Right cardiac atrium (tissue), 5 donors: Measurements from ENCODE around the gene TMEM114. TPM values are rescaled to one million over a fixed set of nuclear protein-coding genes. Genes with fewer than 3 reads are reported as not detected.

ENCODE experiments used
- ATAC-seq, 2 donors: fragments of 200-7000 bp; cut with Tn5 transposase; one replicate each; pipeline versions ENCODE4 v1.8.0 to v1.9.1; 2020; ENCODE audit warnings: moderate library complexity in 2 of 2, mild to moderate bottlenecking in 1 of 2
- DNase-seq, 3 donors: peaks; one replicate each; pipeline ENCODE4 v3.0.0-alpha.2; 2020
- H3K27ac ChIP-seq: one replicate; pipeline ENCODE4 v1.5.1; 2013; ENCODE audit warnings: mild to moderate bottlenecking, low read length, control low read depth, moderate library complexity
- H3K27me3 ChIP-seq: one replicate; pipeline ENCODE4 v1.6.1; 2013; ENCODE audit not compliant: control insufficient read depth, insufficient read depth
- H3K4me1 ChIP-seq: one replicate; pipeline ENCODE4 v1.6.1; 2013; ENCODE audit warnings: low read length; ENCODE audit not compliant: control insufficient read depth, insufficient read depth
- H3K4me3 ChIP-seq: one replicate; pipeline ENCODE4 v1.5.1; 2013; ENCODE audit warnings: low read length, control low read depth
- H3K9me3 ChIP-seq: one replicate; pipeline ENCODE4 v1.6.1; 2013; ENCODE audit warnings: low read length; ENCODE audit not compliant: control insufficient read depth
- WGBS: extraction: QIAGEN DNeasy Blood & Tissue Kit; methylation state at CpG from one replicate; pipeline ENCODE4 v1.1.7; 2013; 5-methylcytosine and 5-hydroxymethylcytosine counted together
- intact Hi-C, 4 donors: fragments of 100-400 bp; cut with DNase I; formaldehyde crosslinking; loops; one replicate each; pipeline versions ENCODE4 v1.11.0 to v1.14.0; 2022 to 2023
- polyA plus RNA-seq: library from polyadenylated mRNA; stranded (reverse); fragments of 200-250 nt; gene quantifications from one replicate; pipeline ENCODE4 v1.2.3, GENCODE V29; 2013
- total RNA-seq, 4 donors: library from RNA; stranded (reverse); fragmentation: NEBNext Ultra II Directional; extraction: Animal tissue kit (Norgen Biotek cat#: 25700); gene quantifications; one replicate each; pipeline ENCODE4 v1.2.1, GENCODE V29; 2021
- donor health status: healthy with polysubstance abuse.
- donor health status: DM: no; HTN: yes; CAD: no.
- donor health status: DM: no; HTN: no; CAD: no.
- donor health status: DM: no; HTN: yes; CAD: no; lungs with severe emphysema.
- donor health status: DM: yes; HTN: yes; CAD: no.

Gene TMEM114
- total and polyA plus RNA-seq, 5 donors = not detected

GRCh38 chr16:8543258-8543657, 47.1 kb downstream of the TMEM114 start:
- intact Hi-C loops = no loop called here
- H3K27ac ChIP-seq = no peak overlapping the region
- no peaks in the 10 kb centered on the region for H3K9me3 ChIP-seq
- 83% methylated on average over 3 of the region's 3 CpGs for WGBS
- ATAC-seq (no peak), DNase-seq (no peak)
- no peaks in the 10 kb centered on the region for H3K27me3 ChIP-seq
- no peaks in the 10 kb centered on the region for H3K4me1 ChIP-seq
- no peak overlapping the region for H3K4me3 ChIP-seq

DNA sequence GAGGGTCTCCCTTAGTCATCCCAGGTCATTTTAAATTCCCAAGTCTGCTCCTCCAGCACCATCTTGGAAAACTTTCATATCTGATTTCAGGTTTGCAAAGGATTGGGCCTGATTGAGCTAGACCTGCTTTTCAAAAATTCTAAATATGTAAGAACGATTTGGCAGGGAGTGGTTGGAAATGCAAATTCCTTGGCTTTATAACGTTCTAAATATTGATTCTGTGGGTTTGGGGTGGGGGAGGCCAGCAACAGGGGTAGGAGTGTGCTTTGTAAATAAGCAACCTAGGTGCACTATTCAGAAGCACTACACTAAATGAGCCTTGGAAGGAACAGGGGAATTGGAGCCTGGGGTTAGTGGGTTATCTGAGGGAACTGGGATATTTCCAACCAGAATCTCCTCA, 47.9 kb downstream of the TMEM114 start:
- Histone ChIP-seq H3K4me1 (no peaks in the 10 kb centered on the region), H3K9me3 (no peaks in the 10 kb centered on the region), H3K27ac (no peak overlapping the region), H3K4me3 (no peak overlapping the region), H3K27me3 (no peaks in the 10 kb centered on the region)
- intact Hi-C loops = no loop called here
- DNase-seq (no peak), ATAC-seq (no peak)
- WGBS = 45% methylated on average over 2 of the region's 2 CpGs

DNA sequence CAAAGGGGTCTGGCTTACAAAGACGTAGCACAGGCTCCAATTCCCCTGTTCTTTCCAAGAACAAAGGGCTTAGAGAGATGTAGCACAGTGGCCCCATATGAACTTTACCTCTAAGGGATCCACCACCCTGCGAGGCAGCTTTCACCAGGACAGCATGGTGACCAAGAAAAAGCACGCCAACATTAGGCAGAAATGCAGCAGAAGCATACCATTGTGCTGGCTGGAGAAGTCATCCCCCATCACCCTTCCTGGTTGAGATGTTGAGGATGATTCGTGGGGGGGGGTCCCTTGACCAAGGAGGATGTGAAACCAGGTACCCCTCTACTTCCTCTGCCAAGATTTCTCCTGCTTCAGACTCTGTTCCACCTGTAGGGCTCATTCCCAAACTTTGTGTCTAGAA, 48.4 kb downstream of the TMEM114 start:
- Histone ChIP-seq H3K9me3 (no peaks in the 10 kb centered on the region), H3K4me3 (no peak overlapping the region), H3K27me3 (no peaks in the 10 kb centered on the region), H3K4me1 (no peaks in the 10 kb centered on the region), H3K27ac (no peak overlapping the region)
- intact Hi-C loops = no loop called here
- no peak for ATAC-seq
- no peak for DNase-seq
- WGBS = 52% methylated on average over 4 of the region's 4 CpGs

DNA sequence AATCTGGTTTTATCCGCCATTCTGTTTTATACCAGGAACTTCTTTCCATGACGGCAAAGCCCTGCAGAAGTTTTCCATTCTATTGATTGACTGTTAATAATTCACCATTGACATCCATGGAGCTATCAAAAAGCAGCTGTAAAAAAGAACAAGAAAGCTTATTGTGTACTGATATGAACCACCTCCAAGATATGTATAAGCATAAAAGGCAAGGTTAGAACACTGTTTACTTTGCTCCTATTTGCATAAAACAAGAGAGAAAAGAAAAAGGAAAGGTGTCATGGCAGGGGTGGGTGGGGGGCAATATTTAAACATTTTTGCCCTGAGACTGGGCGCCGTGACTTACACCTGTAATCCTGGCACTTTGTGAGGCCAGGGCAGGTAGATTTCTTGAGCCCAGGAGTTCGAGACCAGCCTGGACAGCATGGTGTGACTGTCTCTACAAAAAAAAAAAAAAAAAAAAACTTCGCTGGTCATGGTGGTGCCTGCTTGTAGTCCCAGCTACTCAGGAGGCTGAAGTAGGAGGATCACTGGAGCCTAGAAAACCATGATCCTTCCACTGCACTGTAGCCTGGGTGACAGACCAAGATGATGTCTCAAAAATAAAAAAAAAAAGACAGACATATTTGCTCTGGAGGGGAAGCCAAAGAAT, 52.5 kb downstream of the TMEM114 start:
- intact Hi-C loops = no loop called here
- Histone ChIP-seq H3K4me3 (no peak overlapping the region), H3K27me3 (no peaks in the 10 kb centered on the region), H3K9me3 (no peaks in the 10 kb centered on the region), H3K4me1 (no peaks in the 10 kb centered on the region), H3K27ac (no peak overlapping the region)
- DNase-seq (no peak), ATAC-seq (no peak)
- WGBS = 83% methylated on average over 6 of the region's 6 CpGs

- Histone ChIP-seq H3K27ac (no peak overlapping the region), H3K27me3 (peaks cover 2% of the 10 kb centered on the region), H3K4me3 (no peak overlapping the region), H3K9me3 (no peaks in the 10 kb centered on the region), H3K4me1 (no peaks in the 10 kb centered on the region)
- ATAC-seq = no peak
- 91% methylated on average over 2 of the region's 2 CpGs for WGBS
- intact Hi-C loops = no loop called here
- no peak for DNase-seq
Measured at GRCh38 chr16:8533509-8533908, 56.8 kb downstream of the TMEM114 start.

GRCh38 chr16:8530752-8531384, 59.4 kb downstream of the TMEM114 start:
- ATAC-seq (no peak), DNase-seq (no peak)
- no peak overlapping the region for H3K4me3 ChIP-seq
- WGBS = 61% methylated on average over 5 of the region's 5 CpGs
- no peaks in the 10 kb centered on the region for H3K9me3 ChIP-seq
- no peaks in the 10 kb centered on the region for H3K4me1 ChIP-seq
- H3K27me3 ChIP-seq = peaks cover 2% of the 10 kb centered on the region
- intact Hi-C loops = no loop called here
- no peak overlapping the region for H3K27ac ChIP-seq

DNA sequence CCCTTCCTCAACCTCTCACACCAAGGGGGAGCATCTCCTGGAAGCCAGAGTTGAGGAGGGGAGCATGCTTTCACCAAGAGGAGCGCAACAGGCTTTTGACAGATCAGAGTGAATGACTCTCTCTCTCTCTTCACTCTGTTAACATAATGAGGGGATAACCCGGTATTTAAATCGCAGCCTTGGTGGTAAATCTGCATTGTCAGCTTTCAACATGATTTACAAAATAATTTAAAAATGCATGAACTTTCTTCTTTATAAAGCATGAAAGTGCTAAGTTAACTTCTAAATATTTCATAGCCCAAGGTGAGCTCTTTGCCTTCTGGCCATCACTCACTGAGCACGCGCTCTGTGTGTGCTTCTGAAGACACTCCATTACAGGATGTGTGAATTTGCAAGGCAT, 61.8 kb downstream of the TMEM114 start:
- WGBS = 77% methylated on average over 5 of the region's 5 CpGs
- Histone ChIP-seq H3K4me3 (no peak overlapping the region), H3K27me3 (peaks cover 2% of the 10 kb centered on the region), H3K9me3 (no peaks in the 10 kb centered on the region), H3K27ac (no peak overlapping the region), H3K4me1 (no peaks in the 10 kb centered on the region)
- intact Hi-C loops = no loop called here
- DNase-seq (no peak), ATAC-seq (no peak)

GRCh38 chr16:8523932-8524331, 66.4 kb downstream of the TMEM114 start:
- ATAC-seq = no peak

GRCh38 chr16:8522757-8523156, 67.6 kb downstream of the TMEM114 start:
- 53% methylated on average over 7 of the region's 7 CpGs for WGBS
- Histone ChIP-seq H3K4me1 (no peaks in the 10 kb centered on the region), H3K9me3 (no peaks in the 10 kb centered on the region), H3K27me3 (no peaks in the 10 kb centered on the region), H3K4me3 (no peak overlapping the region), H3K27ac (no peak overlapping the region)
- no peak for ATAC-seq
- no peak for DNase-seq
- intact Hi-C loops = no loop called here

More at GRCh38 chr16:8523932-8524331, 66.4 kb downstream of the TMEM114 start:
- Histone ChIP-seq H3K9me3 (no peaks in the 10 kb centered on the region), H3K27me3 (no peaks in the 10 kb centered on the region), H3K4me1 (no peaks in the 10 kb centered on the region), H3K27ac (no peak overlapping the region), H3K4me3 (no peak overlapping the region)
- 80% methylated on average over 6 of the region's 6 CpGs for WGBS
- no peak for DNase-seq
- intact Hi-C loops = no loop called here

- ATAC-seq (peak in 1 of 2 donors; percentile 44), DNase-seq (no peak)
- H3K4me1 ChIP-seq = no peaks in the 10 kb centered on the region
- 77% methylated on average over 5 of the region's 5 CpGs for WGBS
- H3K9me3 ChIP-seq = no peaks in the 10 kb centered on the region
- intact Hi-C loops = no loop called here
- no peaks in the 10 kb centered on the region for H3K27me3 ChIP-seq
- no peak overlapping the region for H3K4me3 ChIP-seq
- no peak overlapping the region for H3K27ac ChIP-seq
Measured at GRCh38 chr16:8519643-8520042, 70.7 kb downstream of the TMEM114 start.
